ENCODE results near the gene ZNF709.
A peak's percentile ranks its signal among the peaks of the same experiment; 100 is the strongest.

ZNF709 gene

GRCh38 chr19:12484371-12485051 lies at the start of gene ZNF709:
ZNF709 (minus strand) TSS chr19:12484816; CDS start chr19:12484657, 159 bp downstream.
- no peaks in the 10 kb centered on the region for H3K36me3 ChIP-seq (ENCODE audit: control insufficient read depth, insufficient read depth, low read length)
- H3K4me3 ChIP-seq (replicated peaks; ENCODE audit: low read depth, low read length): peak within 1 kb of the TSS; percentile 92
- DNase-seq (ENCODE audit: extremely low read depth, insufficient read length): peak; percentile 93
- no peak for TF ChIP-seq CTCF (IDR thresholded peaks at IDR 0.05; ENCODE audit: insufficient read depth, low read length, poor library complexity, severe bottlenecking)
- no peaks in the 10 kb centered on the region for H3K27me3 ChIP-seq (replicated peaks; ENCODE audit: control insufficient read depth, insufficient read depth, low read length)

GRCh38 chr19:12527034-12527836 lies 42.6 kb upstream of the ZNF709 start:
- no peak for TF ChIP-seq CTCF (IDR thresholded peaks at IDR 0.05; ENCODE audit: insufficient read depth, low read length, poor library complexity, severe bottlenecking)
- H3K4me3 ChIP-seq (replicated peaks; ENCODE audit: low read depth, low read length): no peak overlapping the region
- H3K36me3 ChIP-seq (ENCODE audit: control insufficient read depth, insufficient read depth, low read length): peaks cover 11% of the 10 kb centered on the region
- no peaks in the 10 kb centered on the region for H3K27me3 ChIP-seq (replicated peaks; ENCODE audit: control insufficient read depth, insufficient read depth, low read length)
- no peak for DNase-seq (ENCODE audit: extremely low read depth, insufficient read length)

GRCh38 chr19:12526542-12526941 lies 41.9 kb upstream of the ZNF709 start:
- DNase-seq (ENCODE audit: extremely low read depth, insufficient read length): no peak
- peaks cover 11% of the 10 kb centered on the region for H3K36me3 ChIP-seq (ENCODE audit: control insufficient read depth, insufficient read depth, low read length)
- H3K27me3 ChIP-seq (replicated peaks; ENCODE audit: control insufficient read depth, insufficient read depth, low read length): no peaks in the 10 kb centered on the region
- no peak overlapping the region for H3K4me3 ChIP-seq (replicated peaks; ENCODE audit: low read depth, low read length)
- TF ChIP-seq CTCF (IDR thresholded peaks at IDR 0.05; ENCODE audit: insufficient read depth, low read length, poor library complexity, severe bottlenecking): no peak

- H3K36me3 ChIP-seq (ENCODE audit: control insufficient read depth, insufficient read depth, low read length): peaks cover 1% of the 10 kb centered on the region; the same call in 1 of the 2 replicates
- TF ChIP-seq CTCF (IDR thresholded peaks at IDR 0.05; ENCODE audit: insufficient read depth, low read length, poor library complexity, severe bottlenecking): no peak
- no peaks in the 10 kb centered on the region for H3K27me3 ChIP-seq (replicated peaks; ENCODE audit: control insufficient read depth, insufficient read depth, low read length)
- no peak for DNase-seq (ENCODE audit: extremely low read depth, insufficient read length)
- H3K4me3 ChIP-seq (replicated peaks; ENCODE audit: low read depth, low read length): no peak overlapping the region
These were observed 37.4 kb upstream of the ZNF709 start for GRCh38 chr19:12521996-12522395.

- TF ChIP-seq CTCF (IDR thresholded peaks at IDR 0.05; ENCODE audit: insufficient read depth, low read length, poor library complexity, severe bottlenecking): no peak
- no peak for DNase-seq (ENCODE audit: extremely low read depth, insufficient read length)
- H3K4me3 ChIP-seq (replicated peaks; ENCODE audit: low read depth, low read length): no peak overlapping the region
- H3K36me3 ChIP-seq (ENCODE audit: control insufficient read depth, insufficient read depth, low read length): no peaks in the 10 kb centered on the region
- H3K27me3 ChIP-seq (replicated peaks; ENCODE audit: control insufficient read depth, insufficient read depth, low read length): no peaks in the 10 kb centered on the region
These were observed 29.0 kb upstream of the ZNF709 start for GRCh38 chr19:12513531-12514061.

Data from GM06990 (cell line).